ENCODE measurements around the gene GUCA1A. TPM values are rescaled to one million over a fixed set of nuclear protein-coding genes. Genes with fewer than 3 reads are reported as not detected.

GUCA1A gene
- total RNA-seq, 1 experiment from 2014 or later: not detected

- POLR2A ChIA-PET: no interaction called here
- BruUV-seq (replicated peaks): TSS peak; percentile 87
- no peak overlapping the region; a peak in 2 of 4 replicates for H3K4me3 ChIP-seq (ENCODE audit: low read depth in 2 of 2, low read length in 2 of 2)
- in situ Hi-C loops (cut with HindIII; ENCODE audit: low pct_unique_long_range_greater_than_20kb, low sequenced_read_pairs) (no loop called here), intact Hi-C loops (cut with micrococcal nuclease; ENCODE audit: unreplicated experiment) (no loop called here)
- H3K27ac ChIP-seq (ENCODE audit: low read length): peak overlapping the region; percentile 100
- H3K36me3 ChIP-seq (ENCODE audit: control insufficient read depth, insufficient read depth, low read length): 0 out of 2 replicates have a peak, but pooled peaks cover 2% of the 10 kb centered on the region
- no peaks in the 10 kb centered on the region for H3K9me3 ChIP-seq (ENCODE audit: control insufficient read depth, insufficient read depth, low read depth, low read length)
- H3K4me1 ChIP-seq (ENCODE audit: control insufficient read depth, insufficient read depth, low read length): peaks cover 83% of the 10 kb centered on the region
- ATAC-seq (no peak), DNase-seq (ENCODE audit: low read depth, low spot score) (no peak)
- no peaks in the 10 kb centered on the region for H3K27me3 ChIP-seq (ENCODE audit: control insufficient read depth, insufficient read depth, low read length)
- TF ChIP-seq POLR2AphosphoS5 (IDR thresholded peaks at IDR 0.05; ENCODE audit: low read depth, low read length) (no peak), TCF7L2 (IDR thresholded peaks at IDR 0.05; ENCODE audit: low read depth, low read length) (no peak; the same call in 1 of the 2 replicates), SIN3A (IDR thresholded peaks at IDR 0.05; ENCODE audit: borderline replicate concordance, insufficient read depth, low read depth, low read length) (no peak)
- TF ChIP-seq, protein P1, sequence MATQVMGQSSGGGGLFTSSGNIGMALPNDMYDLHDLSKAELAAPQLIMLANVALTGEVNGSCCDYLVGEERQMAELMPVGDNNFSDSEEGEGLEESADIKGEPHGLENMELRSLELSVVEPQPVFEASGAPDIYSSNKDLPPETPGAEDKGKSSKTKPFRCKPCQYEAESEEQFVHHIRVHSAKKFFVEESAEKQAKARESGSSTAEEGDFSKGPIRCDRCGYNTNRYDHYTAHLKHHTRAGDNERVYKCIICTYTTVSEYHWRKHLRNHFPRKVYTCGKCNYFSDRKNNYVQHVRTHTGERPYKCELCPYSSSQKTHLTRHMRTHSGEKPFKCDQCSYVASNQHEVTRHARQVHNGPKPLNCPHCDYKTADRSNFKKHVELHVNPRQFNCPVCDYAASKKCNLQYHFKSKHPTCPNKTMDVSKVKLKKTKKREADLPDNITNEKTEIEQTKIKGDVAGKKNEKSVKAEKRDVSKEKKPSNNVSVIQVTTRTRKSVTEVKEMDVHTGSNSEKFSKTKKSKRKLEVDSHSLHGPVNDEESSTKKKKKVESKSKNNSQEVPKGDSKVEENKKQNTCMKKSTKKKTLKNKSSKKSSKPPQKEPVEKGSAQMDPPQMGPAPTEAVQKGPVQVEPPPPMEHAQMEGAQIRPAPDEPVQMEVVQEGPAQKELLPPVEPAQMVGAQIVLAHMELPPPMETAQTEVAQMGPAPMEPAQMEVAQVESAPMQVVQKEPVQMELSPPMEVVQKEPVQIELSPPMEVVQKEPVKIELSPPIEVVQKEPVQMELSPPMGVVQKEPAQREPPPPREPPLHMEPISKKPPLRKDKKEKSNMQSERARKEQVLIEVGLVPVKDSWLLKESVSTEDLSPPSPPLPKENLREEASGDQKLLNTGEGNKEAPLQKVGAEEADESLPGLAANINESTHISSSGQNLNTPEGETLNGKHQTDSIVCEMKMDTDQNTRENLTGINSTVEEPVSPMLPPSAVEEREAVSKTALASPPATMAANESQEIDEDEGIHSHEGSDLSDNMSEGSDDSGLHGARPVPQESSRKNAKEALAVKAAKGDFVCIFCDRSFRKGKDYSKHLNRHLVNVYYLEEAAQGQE (IDR thresholded peaks at IDR 0.05; ENCODE audit: insufficient read depth in 1 of 2, low read depth in 2 of 2, low read length in 1 of 2): no peak
- TF ChIP-seq, protein P2, sequence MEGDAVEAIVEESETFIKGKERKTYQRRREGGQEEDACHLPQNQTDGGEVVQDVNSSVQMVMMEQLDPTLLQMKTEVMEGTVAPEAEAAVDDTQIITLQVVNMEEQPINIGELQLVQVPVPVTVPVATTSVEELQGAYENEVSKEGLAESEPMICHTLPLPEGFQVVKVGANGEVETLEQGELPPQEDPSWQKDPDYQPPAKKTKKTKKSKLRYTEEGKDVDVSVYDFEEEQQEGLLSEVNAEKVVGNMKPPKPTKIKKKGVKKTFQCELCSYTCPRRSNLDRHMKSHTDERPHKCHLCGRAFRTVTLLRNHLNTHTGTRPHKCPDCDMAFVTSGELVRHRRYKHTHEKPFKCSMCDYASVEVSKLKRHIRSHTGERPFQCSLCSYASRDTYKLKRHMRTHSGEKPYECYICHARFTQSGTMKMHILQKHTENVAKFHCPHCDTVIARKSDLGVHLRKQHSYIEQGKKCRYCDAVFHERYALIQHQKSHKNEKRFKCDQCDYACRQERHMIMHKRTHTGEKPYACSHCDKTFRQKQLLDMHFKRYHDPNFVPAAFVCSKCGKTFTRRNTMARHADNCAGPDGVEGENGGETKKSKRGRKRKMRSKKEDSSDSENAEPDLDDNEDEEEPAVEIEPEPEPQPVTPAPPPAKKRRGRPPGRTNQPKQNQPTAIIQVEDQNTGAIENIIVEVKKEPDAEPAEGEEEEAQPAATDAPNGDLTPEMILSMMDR (IDR thresholded peaks at IDR 0.05): no peak
- CTCF ChIA-PET: interaction anchor here (1.0 kb wide), 1 partner anchor 13 kb away, joined by 10 read pairs; no protein-coding TSS in a partner anchor
Observed at GRCh38 chr6:42227173-42227850, 54.1 kb downstream of the GUCA1A start.

GRCh38 chr6:42228305-42228704, 55.1 kb downstream of the GUCA1A start:
- POLR2A ChIA-PET: no interaction called here
- no peak for TF ChIP-seq SIN3A (IDR thresholded peaks at IDR 0.05; ENCODE audit: borderline replicate concordance, insufficient read depth, low read depth, low read length)
- TF ChIP-seq, protein P2 (IDR thresholded peaks at IDR 0.05): no peak
- no peak for TF ChIP-seq TCF7L2 (IDR thresholded peaks at IDR 0.05; ENCODE audit: low read depth, low read length)
- TF ChIP-seq, protein P1 (IDR thresholded peaks at IDR 0.05; ENCODE audit: insufficient read depth in 1 of 2, low read depth in 2 of 2, low read length in 1 of 2): no peak
- TF ChIP-seq POLR2AphosphoS5 (IDR thresholded peaks at IDR 0.05; ENCODE audit: low read depth, low read length): no peak
- CTCF ChIA-PET: no interaction called here
- no TSS peak for BruUV-seq (replicated peaks)
- DNase-seq (ENCODE audit: low read depth, low spot score) (no peak), ATAC-seq (no peak)
- H3K9me3 ChIP-seq (ENCODE audit: control insufficient read depth, insufficient read depth, low read depth, low read length): no peaks in the 10 kb centered on the region
- peaks cover 77% of the 10 kb centered on the region for H3K4me1 ChIP-seq (ENCODE audit: control insufficient read depth, insufficient read depth, low read length)
- intact Hi-C loops (cut with micrococcal nuclease; ENCODE audit: unreplicated experiment) (no loop called here), in situ Hi-C loops (cut with HindIII; ENCODE audit: low pct_unique_long_range_greater_than_20kb, low sequenced_read_pairs) (no loop called here)
- no peaks in the 10 kb centered on the region for H3K27me3 ChIP-seq (ENCODE audit: control insufficient read depth, insufficient read depth, low read length)
- H3K36me3 ChIP-seq (ENCODE audit: control insufficient read depth, insufficient read depth, low read length): 0 out of 2 replicates have a peak, but pooled peaks cover 2% of the 10 kb centered on the region
- H3K4me3 ChIP-seq (ENCODE audit: low read depth in 2 of 2, low read length in 2 of 2): no peak overlapping the region
- peak overlapping the region; percentile 100 for H3K27ac ChIP-seq (ENCODE audit: low read length)

Measured in Panc1 (cell line).